Endothelial cell (in vitro differentiated cells): ENCODE data around the gene CCDC17. TPM values are rescaled to one million over a fixed set of nuclear protein-coding genes. Genes with fewer than 3 reads are reported as not detected.
A peak's percentile ranks its signal among the peaks of the same experiment; 100 is the strongest.
"Not testable (repeated sequence)": the region's sequence is repeated elsewhere in the genome, so short reads cannot be mapped to it uniquely, and the experiment has no call there.

Source experiments
- DNase-seq: peaks from one replicate; pipeline ENCODE4 v3.0.0; 2021; ENCODE audit warnings: low spot score
- H3K27ac Mint-ChIP-seq: one replicate; pipeline ENCODE4 v1.8.0; 2021; ENCODE audit warnings: mixed read lengths, inconsistent platforms; ENCODE audit not compliant: unreplicated experiment
- H3K27me3 Mint-ChIP-seq: one replicate; pipeline ENCODE4 v1.8.0; 2021; ENCODE audit warnings: mild to moderate bottlenecking, moderate library complexity, mixed read lengths, inconsistent platforms; ENCODE audit not compliant: unreplicated experiment
- H3K36me3 Mint-ChIP-seq: one replicate; pipeline ENCODE4 v1.8.0; 2021; ENCODE audit warnings: mild to moderate bottlenecking, low read depth, mixed read lengths, inconsistent platforms; ENCODE audit not compliant: unreplicated experiment
- H3K4me1 Mint-ChIP-seq: one replicate; pipeline ENCODE4 v1.8.0; 2021; ENCODE audit warnings: mild to moderate bottlenecking, mixed read lengths, inconsistent platforms; ENCODE audit not compliant: unreplicated experiment
- H3K4me3 Mint-ChIP-seq: one replicate; pipeline ENCODE4 v1.8.0; 2021; ENCODE audit warnings: mild to moderate bottlenecking, mixed read lengths, inconsistent platforms; ENCODE audit not compliant: unreplicated experiment
- H3K9me3 Mint-ChIP-seq: one replicate; pipeline ENCODE4 v1.8.0; 2021; ENCODE audit warnings: mixed read lengths, inconsistent platforms; ENCODE audit not compliant: unreplicated experiment
- total RNA-seq: library from RNA; stranded (reverse); fragmentation: NEBNext Ultra II Directional; extraction: Animal tissue kit (Norgen Biotek cat#: 25700); gene quantifications from one replicate; pipeline ENCODE4 v1.2.1, GENCODE V29; 2021; ENCODE audit not compliant: unreplicated experiment
- TF ChIP-seq, protein P1 (sequence below): fragments of 200-600 bp; sonication (generic); IDR thresholded peaks from one replicate; pipeline ENCODE4 v1.5.0; 2021; ENCODE audit warnings: antibody characterized with exemption; ENCODE audit not compliant: unreplicated experiment

CCDC17 gene
- total RNA-seq, 1 donor from 2014 or later, result 3.9 TPM

DNA sequence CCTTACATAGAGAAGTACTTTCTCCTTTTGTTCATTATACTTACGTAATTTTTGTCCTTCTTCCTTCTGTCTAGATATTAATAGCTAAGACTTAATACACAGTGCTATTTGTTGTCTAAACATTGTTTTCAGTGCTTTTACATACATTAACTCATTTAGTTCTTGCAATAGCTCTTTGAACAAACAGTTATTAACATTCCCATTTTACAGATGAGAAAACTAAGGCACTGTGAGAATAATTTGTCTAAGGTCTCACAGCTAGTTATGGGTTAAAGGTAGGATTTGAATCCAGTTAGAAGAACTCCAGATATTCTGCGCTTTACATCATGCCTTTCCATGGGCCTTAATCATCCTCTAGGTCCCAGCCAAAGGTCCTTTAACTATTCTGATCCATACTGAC, 19.6 kb downstream of the CCDC17 start:
- TF ChIP-seq, protein P1, sequence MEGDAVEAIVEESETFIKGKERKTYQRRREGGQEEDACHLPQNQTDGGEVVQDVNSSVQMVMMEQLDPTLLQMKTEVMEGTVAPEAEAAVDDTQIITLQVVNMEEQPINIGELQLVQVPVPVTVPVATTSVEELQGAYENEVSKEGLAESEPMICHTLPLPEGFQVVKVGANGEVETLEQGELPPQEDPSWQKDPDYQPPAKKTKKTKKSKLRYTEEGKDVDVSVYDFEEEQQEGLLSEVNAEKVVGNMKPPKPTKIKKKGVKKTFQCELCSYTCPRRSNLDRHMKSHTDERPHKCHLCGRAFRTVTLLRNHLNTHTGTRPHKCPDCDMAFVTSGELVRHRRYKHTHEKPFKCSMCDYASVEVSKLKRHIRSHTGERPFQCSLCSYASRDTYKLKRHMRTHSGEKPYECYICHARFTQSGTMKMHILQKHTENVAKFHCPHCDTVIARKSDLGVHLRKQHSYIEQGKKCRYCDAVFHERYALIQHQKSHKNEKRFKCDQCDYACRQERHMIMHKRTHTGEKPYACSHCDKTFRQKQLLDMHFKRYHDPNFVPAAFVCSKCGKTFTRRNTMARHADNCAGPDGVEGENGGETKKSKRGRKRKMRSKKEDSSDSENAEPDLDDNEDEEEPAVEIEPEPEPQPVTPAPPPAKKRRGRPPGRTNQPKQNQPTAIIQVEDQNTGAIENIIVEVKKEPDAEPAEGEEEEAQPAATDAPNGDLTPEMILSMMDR, result no peak
- H3K9me3 Mint-ChIP-seq, result no peaks in the 10 kb centered on the region
- no peak for DNase-seq
- peaks cover 5% of the 10 kb centered on the region for H3K27me3 Mint-ChIP-seq
- peaks cover 19% of the 10 kb centered on the region for H3K4me1 Mint-ChIP-seq
- no peak overlapping the region for H3K4me3 Mint-ChIP-seq
- H3K36me3 Mint-ChIP-seq, result peaks cover 18% of the 10 kb centered on the region
- H3K27ac Mint-ChIP-seq, result no peak overlapping the region

DNA sequence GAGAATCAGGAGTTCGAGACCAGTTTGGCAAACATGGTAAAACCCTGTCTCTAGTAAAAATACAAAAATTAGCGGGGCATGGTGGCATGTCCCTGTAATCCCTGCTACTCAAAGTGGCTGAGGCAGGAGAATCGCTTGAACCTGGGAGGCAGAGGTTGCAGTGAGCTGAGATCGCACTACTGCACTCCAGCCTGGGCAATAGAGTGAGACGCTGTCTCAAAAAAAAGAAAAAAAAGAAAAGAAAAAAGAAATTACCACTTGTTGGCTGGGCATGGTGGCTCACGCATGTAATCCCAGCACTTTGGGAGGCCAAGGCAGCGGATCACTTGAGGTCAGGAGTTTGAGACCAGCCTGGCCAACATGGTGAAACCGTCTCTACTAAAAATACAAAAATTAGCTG, 27.1 kb downstream of the CCDC17 start:
- H3K9me3 Mint-ChIP-seq, H3K27ac Mint-ChIP-seq, H3K4me3 Mint-ChIP-seq, H3K27me3 Mint-ChIP-seq, DNase-seq, H3K4me1 Mint-ChIP-seq: not testable (repeated sequence)
- peaks cover 16% of the 10 kb centered on the region for H3K36me3 Mint-ChIP-seq

DNA sequence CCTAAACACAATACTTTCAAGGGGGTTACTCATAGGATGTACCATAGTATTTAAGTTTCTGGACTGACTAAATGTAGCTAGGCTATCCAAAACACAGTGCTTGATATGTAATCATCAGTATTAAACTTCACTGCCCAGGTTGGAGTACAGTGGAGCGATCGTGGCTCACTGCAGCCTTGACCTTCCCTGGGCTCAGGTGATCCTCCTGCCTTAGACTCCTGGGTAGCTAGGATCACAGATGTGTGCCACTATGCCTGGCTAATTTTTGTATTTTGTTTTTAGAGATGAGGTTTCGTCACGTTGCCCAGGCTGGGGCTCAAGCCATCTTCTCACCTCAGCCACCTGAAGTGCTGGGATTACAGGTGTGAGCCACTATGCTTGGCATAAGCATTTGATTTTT, 29.4 kb downstream of the CCDC17 start:
- Mint-ChIP-seq H3K9me3 (no peaks in the 10 kb centered on the region), H3K36me3 (peaks cover 16% of the 10 kb centered on the region), H3K27ac (peak overlapping the region; percentile 50), H3K27me3 (peaks cover 1% of the 10 kb centered on the region), H3K4me3 (no peak overlapping the region), H3K4me1 (no peaks in the 10 kb centered on the region)
- TF ChIP-seq, protein P1, result no peak
- DNase-seq, result no peak

DNA sequence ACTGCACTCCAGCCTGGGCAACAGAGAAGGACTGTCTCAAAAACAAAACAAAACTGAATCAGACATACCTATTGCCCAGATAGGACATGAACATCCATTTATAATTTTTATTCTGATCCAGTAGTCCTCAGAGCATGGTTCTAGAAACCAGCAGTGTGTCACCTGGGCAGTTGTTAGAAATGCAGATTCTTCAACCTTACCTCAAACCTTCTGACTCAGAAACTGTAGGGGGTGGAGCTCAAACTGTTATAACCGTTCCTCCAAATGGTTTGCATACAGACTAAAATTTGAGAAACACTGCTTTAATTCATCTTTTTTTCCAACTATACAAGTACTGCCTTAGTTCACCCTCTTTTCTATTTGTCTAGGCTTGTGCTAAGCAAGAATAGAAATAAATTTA, 34.0 kb downstream of the CCDC17 start:
- TF ChIP-seq, protein P1, result no peak

DNA sequence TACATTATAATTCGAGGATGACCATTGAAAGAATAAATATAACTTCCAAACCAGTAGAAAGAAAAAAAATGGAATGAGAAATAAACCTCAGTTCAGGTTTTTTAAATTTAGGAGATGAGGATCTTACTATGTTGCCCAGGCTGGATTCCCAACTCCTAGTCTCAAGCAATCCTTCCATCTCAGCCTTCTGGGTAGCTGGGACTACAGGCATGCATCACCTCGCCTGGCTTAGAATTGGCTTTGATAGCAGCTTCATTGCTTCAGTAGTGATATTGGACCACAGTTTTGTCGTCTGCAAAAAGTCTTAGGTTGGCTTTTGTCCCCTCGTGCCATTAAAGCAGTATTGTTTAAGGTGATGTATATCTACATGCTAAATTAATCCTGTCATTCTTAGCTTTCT, 37.1 kb downstream of the CCDC17 start:
- no peaks in the 10 kb centered on the region for H3K9me3 Mint-ChIP-seq
- H3K4me3 Mint-ChIP-seq, result no peak overlapping the region

More for the DNA sequence above, 34.0 kb downstream of the CCDC17 start:
- Mint-ChIP-seq H3K36me3 (peaks cover 6% of the 10 kb centered on the region), H3K9me3 (no peaks in the 10 kb centered on the region), H3K27ac (no peak overlapping the region), H3K27me3 (no peaks in the 10 kb centered on the region), H3K4me3 (no peak overlapping the region), H3K4me1 (peaks cover 11% of the 10 kb centered on the region)
- no peak for DNase-seq

More for the DNA sequence above, 37.1 kb downstream of the CCDC17 start:
- Mint-ChIP-seq H3K27me3 (peaks cover 11% of the 10 kb centered on the region), H3K4me1 (peaks cover 19% of the 10 kb centered on the region), H3K27ac (peak overlapping the region; percentile 67), H3K36me3 (peaks cover 7% of the 10 kb centered on the region)
- TF ChIP-seq, protein P1, result no peak
- no peak for DNase-seq
